Muscle layer of duodenum (tissue), 2 donors: ENCODE results near the gene USF3.
A peak's percentile ranks its signal among the peaks of the same experiment; 100 is the strongest.

ENCODE experiments used
- H3K27ac ChIP-seq: one replicate; pipeline ENCODE4 v1.7.0; 2013; ENCODE audit warnings: mild to moderate bottlenecking, low read length
- H3K27me3 ChIP-seq: one replicate; pipeline ENCODE4 v1.7.0; 2013; ENCODE audit warnings: low read depth, mild to moderate bottlenecking, control low read depth, low read length
- H3K36me3 ChIP-seq, 2 donors: one replicate each; pipeline ENCODE4 v1.7.0; 2013; ENCODE audit warnings: low read length in 2 of 2, control low read depth in 1 of 2, mild to moderate bottlenecking in 1 of 2; ENCODE audit not compliant: insufficient read depth in 2 of 2, control insufficient read depth in 1 of 2
- H3K4me1 ChIP-seq, 2 donors: one replicate each; pipeline ENCODE4 v1.7.0; 2013; ENCODE audit warnings: low read length in 2 of 2, mild to moderate bottlenecking in 2 of 2, control low read depth in 1 of 2, moderate library complexity in 1 of 2; ENCODE audit not compliant: insufficient read depth in 2 of 2, control insufficient read depth in 1 of 2
- H3K4me3 ChIP-seq, 2 donors: one replicate each; pipeline ENCODE4 v1.7.0; 2013; ENCODE audit warnings: low read length in 2 of 2, low read depth in 1 of 2, mild to moderate bottlenecking in 1 of 2
- H3K9me3 ChIP-seq, 2 donors: one replicate each; pipeline ENCODE4 v1.7.0; 2013; ENCODE audit warnings: low read length in 2 of 2, control low read depth in 1 of 2, mild to moderate bottlenecking in 1 of 2; ENCODE audit not compliant: control insufficient read depth in 1 of 2
- donor health status: healthy.

Gene USF3

GRCh38 chr3:113628316-113628715 lies 68.1 kb downstream of the USF3 start:
- H3K9me3 ChIP-seq, result no peaks in the 10 kb centered on the region
- no peaks in the 10 kb centered on the region for H3K27me3 ChIP-seq
- no peak overlapping the region for H3K4me3 ChIP-seq
- no peaks in the 10 kb centered on the region for H3K36me3 ChIP-seq
- H3K27ac ChIP-seq, result no peak overlapping the region
- peaks cover 0 to 16% of the 10 kb centered on the region in 2 donors for H3K4me1 ChIP-seq

DNA sequence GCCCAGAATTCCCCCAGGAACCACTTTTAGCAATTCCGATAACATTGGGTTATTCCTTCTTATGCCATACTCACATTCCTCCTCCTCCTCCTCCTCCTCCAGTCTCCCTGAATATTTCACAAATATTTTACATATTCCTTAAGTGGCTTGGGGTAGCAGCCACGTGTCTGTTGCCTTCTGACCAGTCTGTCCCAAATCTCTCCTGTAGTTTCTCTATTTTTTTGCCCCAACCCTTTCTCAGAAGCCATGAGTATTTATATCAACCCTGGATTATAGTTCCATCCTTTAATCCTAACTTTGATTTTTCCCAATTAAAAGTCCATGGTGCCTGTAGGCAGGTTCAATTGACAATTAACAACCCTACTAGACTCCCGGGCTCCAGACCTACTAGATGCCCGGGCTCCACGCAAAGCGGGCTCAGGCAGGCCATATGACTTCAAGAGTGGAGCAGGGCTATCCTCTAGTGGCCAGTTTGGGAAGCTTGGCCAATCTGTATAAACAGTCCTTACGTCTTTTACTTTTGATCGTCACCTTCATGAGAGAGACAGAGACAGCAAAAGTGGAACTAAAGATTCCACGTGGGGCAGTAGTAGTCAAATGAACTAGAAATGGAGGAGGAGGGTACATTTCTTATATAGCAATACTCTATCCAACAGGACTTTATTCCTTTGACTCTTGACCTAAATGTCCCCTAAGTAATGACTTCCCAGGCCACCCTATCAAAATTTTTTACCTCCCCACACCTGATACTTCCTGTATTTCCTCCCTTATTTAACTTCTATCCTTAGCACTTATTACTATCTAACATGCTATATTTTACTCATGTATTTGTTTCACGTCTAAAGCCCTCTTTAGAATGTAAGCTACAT lies 69.7 kb downstream of the USF3 start:
- no peaks in the 10 kb centered on the region for H3K27me3 ChIP-seq
- H3K4me3 ChIP-seq, result peak overlapping the region; percentile 8 to 38
- peaks cover 0 to 16% of the 10 kb centered on the region in 2 donors for H3K4me1 ChIP-seq
- no peaks in the 10 kb centered on the region for H3K36me3 ChIP-seq
- H3K9me3 ChIP-seq, result no peaks in the 10 kb centered on the region
- H3K27ac ChIP-seq, result no peak overlapping the region

DNA sequence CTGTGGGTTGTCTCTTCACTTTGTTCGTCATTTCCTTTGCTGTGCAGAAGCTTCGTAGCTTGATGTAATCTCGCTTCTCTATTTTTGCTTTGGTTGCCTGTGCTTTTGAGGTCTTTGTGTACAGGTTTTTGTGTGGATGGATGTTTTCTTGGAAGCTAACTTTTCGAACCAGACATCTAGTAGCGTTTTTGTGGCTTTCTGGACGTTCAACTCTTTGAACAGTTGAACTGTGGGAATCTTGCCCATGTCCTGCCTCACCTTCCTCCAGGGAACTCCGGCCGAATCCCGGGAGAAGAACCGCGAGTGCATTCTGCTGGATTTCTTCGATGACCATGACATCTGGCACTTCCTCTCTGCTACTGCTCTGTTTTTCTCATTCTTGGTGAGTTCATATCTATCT lies 70.6 kb downstream of the USF3 start:
- Histone ChIP-seq H3K27me3 (no peaks in the 10 kb centered on the region), H3K4me1 (peaks cover 0 to 16% of the 10 kb centered on the region in 2 donors), H3K9me3 (no peaks in the 10 kb centered on the region), H3K36me3 (no peaks in the 10 kb centered on the region), H3K4me3 (peak overlapping the region in 1 of 2 donors; percentile 38), H3K27ac (peak overlapping the region; percentile 14)

DNA sequence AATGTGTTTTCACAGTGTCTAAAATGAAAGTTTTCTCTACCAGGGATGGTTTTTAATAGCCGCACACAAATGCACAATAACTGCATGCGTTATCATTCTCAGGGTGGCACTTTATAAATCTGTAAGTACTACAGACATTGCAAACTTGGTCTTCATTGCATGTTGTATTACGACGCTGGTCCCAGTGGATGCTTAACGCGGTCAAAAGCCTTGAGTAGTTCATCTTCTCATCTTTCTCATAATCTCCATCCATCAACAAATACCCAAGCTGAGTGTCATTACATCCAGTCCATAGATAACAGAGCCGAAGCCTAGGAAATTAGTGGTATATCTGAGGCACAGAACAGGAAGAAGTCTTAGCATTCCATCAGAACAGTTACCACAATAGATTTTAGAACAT lies 72.6 kb downstream of the USF3 start:
- H3K27ac ChIP-seq, result no peak overlapping the region
- H3K4me1 ChIP-seq, result peaks cover 0 to 10% of the 10 kb centered on the region in 2 donors
- no peaks in the 10 kb centered on the region for H3K9me3 ChIP-seq
- H3K27me3 ChIP-seq, result no peaks in the 10 kb centered on the region
- H3K4me3 ChIP-seq, result no peak overlapping the region
- H3K36me3 ChIP-seq, result no peaks in the 10 kb centered on the region

GRCh38 chr3:113623324-113623723 lies 73.1 kb downstream of the USF3 start:
- Histone ChIP-seq H3K4me3 (no peak overlapping the region), H3K36me3 (no peaks in the 10 kb centered on the region), H3K27me3 (no peaks in the 10 kb centered on the region), H3K27ac (no peak overlapping the region), H3K4me1 (peaks cover 0 to 10% of the 10 kb centered on the region in 2 donors), H3K9me3 (no peaks in the 10 kb centered on the region)

DNA sequence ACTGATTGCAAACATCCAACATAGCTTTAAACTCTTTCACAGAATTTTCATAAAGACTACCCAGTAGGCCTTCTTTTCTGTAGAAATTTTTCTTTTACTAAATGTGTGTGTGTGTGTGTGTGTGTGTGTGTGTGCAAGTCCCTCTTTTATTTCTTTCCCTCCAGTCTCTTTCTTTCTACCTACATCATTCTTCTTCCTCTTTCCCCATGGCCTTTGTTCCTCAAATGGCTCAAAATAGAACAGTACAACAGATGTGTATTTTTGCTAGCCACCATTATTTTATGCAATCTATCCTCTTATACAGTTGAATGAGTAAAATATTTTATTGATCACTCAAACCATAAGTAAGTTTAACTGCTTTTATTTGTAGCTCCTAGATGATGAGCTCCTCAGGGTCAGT lies 76.4 kb downstream of the USF3 start:
- Histone ChIP-seq H3K27me3 (no peaks in the 10 kb centered on the region), H3K4me1 (no peaks in the 10 kb centered on the region), H3K36me3 (no peaks in the 10 kb centered on the region), H3K4me3 (no peak overlapping the region), H3K27ac (no peak overlapping the region), H3K9me3 (no peaks in the 10 kb centered on the region)

GRCh38 chr3:113617726-113618125 lies 78.7 kb downstream of the USF3 start:
- H3K27me3 ChIP-seq, result no peaks in the 10 kb centered on the region
- no peak overlapping the region for H3K4me3 ChIP-seq
- no peak overlapping the region for H3K27ac ChIP-seq
- H3K36me3 ChIP-seq, result no peaks in the 10 kb centered on the region
- H3K4me1 ChIP-seq, result no peaks in the 10 kb centered on the region
- no peaks in the 10 kb centered on the region for H3K9me3 ChIP-seq

- H3K4me1 ChIP-seq, result no peaks in the 10 kb centered on the region
- no peak overlapping the region for H3K27ac ChIP-seq
- H3K9me3 ChIP-seq, result no peaks in the 10 kb centered on the region
- no peak overlapping the region for H3K4me3 ChIP-seq
- no peaks in the 10 kb centered on the region for H3K36me3 ChIP-seq
- H3K27me3 ChIP-seq, result no peaks in the 10 kb centered on the region
Measured at GRCh38 chr3:113615976-113616375, 80.5 kb downstream of the USF3 start.

GRCh38 chr3:113614402-113614801 lies 82.0 kb downstream of the USF3 start:
- no peak overlapping the region for H3K27ac ChIP-seq
- H3K9me3 ChIP-seq, result no peaks in the 10 kb centered on the region
- no peaks in the 10 kb centered on the region for H3K4me1 ChIP-seq
- no peak overlapping the region for H3K4me3 ChIP-seq
- H3K27me3 ChIP-seq, result no peaks in the 10 kb centered on the region
- H3K36me3 ChIP-seq, result no peaks in the 10 kb centered on the region

- H3K27me3 ChIP-seq, result no peaks in the 10 kb centered on the region
- H3K4me3 ChIP-seq, result no peak overlapping the region
- peaks cover 0 to 3% of the 10 kb centered on the region in 2 donors for H3K36me3 ChIP-seq
- H3K27ac ChIP-seq, result no peak overlapping the region
- no peaks in the 10 kb centered on the region for H3K9me3 ChIP-seq
- H3K4me1 ChIP-seq, result no peaks in the 10 kb centered on the region
Measured at GRCh38 chr3:113607219-113607596, 89.2 kb downstream of the USF3 start.

GRCh38 chr3:113606539-113607218 lies 89.8 kb downstream of the USF3 start:
- Histone ChIP-seq H3K27ac (no peak overlapping the region), H3K4me3 (no peak overlapping the region), H3K27me3 (no peaks in the 10 kb centered on the region), H3K4me1 (no peaks in the 10 kb centered on the region), H3K9me3 (no peaks in the 10 kb centered on the region), H3K36me3 (peaks cover 0 to 3% of the 10 kb centered on the region in 2 donors)
